H1 (cell line): ENCODE measurements around the gene B4GALT7. TPM values are rescaled to one million over a fixed set of nuclear protein-coding genes. Genes with fewer than 3 reads are reported as not detected.

Experiments used
- BACH1 ChIP-seq: IDR thresholded peaks from 2 replicates; pipeline ENCODE4 v1.6.1; 2012; ENCODE audit warnings: low read length, improper control_type of control experiment
- CBX8 ChIP-seq: fragments of 300-800, 300-1000 bp; sonication (generic); IDR thresholded peaks from 2 replicates; pipeline ENCODE4 v1.7.1; 2016; ENCODE audit warnings: low read depth, low read length, borderline replicate concordance
- CREB1 ChIP-seq: IDR thresholded peaks from 2 replicates; pipeline ENCODE4 v1.6.1; 2012; ENCODE audit warnings: inconsistent platforms
- MAX ChIP-seq: IDR thresholded peaks from 2 replicates; pipeline ENCODE4 v1.6.1; 2012; ENCODE audit warnings: inconsistent platforms
- POU5F1 ChIP-seq: IDR thresholded peaks from 2 replicates; pipeline ENCODE4 v1.6.1; 2011; ENCODE audit warnings: low read depth, mild to moderate bottlenecking, low read length, moderate library complexity
- TAF1 ChIP-seq: IDR thresholded peaks from 2 replicates; pipeline ENCODE4 v1.6.1; 2011; ENCODE audit warnings: mild to moderate bottlenecking, low read depth, low read length
- polyA plus RNA-seq, 7 experiments: library from polyadenylated mRNA; depleted of rRNA in 3 of 7; stranded (reverse) in 5 of 7; unstranded in 2 of 7; fragments of >200 nt in 5 of 7; fragments of 200-250 nt in 2 of 7; gene quantifications; 1 replicate in 5 of 7; 2 replicates in 1 of 7; 4 replicates in 1 of 7; pipeline versions ENCODE4 v1.2.1 to v1.2.3, GENCODE V29; 2011 to 2013; ENCODE audit warnings: missing spikeins in 2 of 7, mixed read lengths in 2 of 7
- total RNA-seq: library from RNA; stranded (reverse); fragmentation: NEBNext Ultra II Directional; extraction: Animal tissue kit (Norgen Biotek cat#: 25700); gene quantifications from 2 replicates; pipeline ENCODE4 v1.2.1, GENCODE V29; 2021
- TF ChIP-seq, protein P1 (sequence below): fragments of 300-600 bp; sonication (generic); IDR thresholded peaks from 2 replicates; pipeline ENCODE4 v1.7.1; 2012; ENCODE audit warnings: low read length, moderate library complexity, mild to moderate bottlenecking, inconsistent platforms; ENCODE audit not compliant: insufficient replicate concordance

Gene B4GALT7
- total and polyA plus RNA-seq, 2 of the 8 experiments (the other 6 are each of a cell fraction or from before 2014, with no cell fraction given): 18.7 to 31.9 TPM

GRCh38 chr5:177568326-177568725 is 31.6 kb upstream of the B4GALT7 start (continued):
- TF ChIP-seq, protein P1, sequence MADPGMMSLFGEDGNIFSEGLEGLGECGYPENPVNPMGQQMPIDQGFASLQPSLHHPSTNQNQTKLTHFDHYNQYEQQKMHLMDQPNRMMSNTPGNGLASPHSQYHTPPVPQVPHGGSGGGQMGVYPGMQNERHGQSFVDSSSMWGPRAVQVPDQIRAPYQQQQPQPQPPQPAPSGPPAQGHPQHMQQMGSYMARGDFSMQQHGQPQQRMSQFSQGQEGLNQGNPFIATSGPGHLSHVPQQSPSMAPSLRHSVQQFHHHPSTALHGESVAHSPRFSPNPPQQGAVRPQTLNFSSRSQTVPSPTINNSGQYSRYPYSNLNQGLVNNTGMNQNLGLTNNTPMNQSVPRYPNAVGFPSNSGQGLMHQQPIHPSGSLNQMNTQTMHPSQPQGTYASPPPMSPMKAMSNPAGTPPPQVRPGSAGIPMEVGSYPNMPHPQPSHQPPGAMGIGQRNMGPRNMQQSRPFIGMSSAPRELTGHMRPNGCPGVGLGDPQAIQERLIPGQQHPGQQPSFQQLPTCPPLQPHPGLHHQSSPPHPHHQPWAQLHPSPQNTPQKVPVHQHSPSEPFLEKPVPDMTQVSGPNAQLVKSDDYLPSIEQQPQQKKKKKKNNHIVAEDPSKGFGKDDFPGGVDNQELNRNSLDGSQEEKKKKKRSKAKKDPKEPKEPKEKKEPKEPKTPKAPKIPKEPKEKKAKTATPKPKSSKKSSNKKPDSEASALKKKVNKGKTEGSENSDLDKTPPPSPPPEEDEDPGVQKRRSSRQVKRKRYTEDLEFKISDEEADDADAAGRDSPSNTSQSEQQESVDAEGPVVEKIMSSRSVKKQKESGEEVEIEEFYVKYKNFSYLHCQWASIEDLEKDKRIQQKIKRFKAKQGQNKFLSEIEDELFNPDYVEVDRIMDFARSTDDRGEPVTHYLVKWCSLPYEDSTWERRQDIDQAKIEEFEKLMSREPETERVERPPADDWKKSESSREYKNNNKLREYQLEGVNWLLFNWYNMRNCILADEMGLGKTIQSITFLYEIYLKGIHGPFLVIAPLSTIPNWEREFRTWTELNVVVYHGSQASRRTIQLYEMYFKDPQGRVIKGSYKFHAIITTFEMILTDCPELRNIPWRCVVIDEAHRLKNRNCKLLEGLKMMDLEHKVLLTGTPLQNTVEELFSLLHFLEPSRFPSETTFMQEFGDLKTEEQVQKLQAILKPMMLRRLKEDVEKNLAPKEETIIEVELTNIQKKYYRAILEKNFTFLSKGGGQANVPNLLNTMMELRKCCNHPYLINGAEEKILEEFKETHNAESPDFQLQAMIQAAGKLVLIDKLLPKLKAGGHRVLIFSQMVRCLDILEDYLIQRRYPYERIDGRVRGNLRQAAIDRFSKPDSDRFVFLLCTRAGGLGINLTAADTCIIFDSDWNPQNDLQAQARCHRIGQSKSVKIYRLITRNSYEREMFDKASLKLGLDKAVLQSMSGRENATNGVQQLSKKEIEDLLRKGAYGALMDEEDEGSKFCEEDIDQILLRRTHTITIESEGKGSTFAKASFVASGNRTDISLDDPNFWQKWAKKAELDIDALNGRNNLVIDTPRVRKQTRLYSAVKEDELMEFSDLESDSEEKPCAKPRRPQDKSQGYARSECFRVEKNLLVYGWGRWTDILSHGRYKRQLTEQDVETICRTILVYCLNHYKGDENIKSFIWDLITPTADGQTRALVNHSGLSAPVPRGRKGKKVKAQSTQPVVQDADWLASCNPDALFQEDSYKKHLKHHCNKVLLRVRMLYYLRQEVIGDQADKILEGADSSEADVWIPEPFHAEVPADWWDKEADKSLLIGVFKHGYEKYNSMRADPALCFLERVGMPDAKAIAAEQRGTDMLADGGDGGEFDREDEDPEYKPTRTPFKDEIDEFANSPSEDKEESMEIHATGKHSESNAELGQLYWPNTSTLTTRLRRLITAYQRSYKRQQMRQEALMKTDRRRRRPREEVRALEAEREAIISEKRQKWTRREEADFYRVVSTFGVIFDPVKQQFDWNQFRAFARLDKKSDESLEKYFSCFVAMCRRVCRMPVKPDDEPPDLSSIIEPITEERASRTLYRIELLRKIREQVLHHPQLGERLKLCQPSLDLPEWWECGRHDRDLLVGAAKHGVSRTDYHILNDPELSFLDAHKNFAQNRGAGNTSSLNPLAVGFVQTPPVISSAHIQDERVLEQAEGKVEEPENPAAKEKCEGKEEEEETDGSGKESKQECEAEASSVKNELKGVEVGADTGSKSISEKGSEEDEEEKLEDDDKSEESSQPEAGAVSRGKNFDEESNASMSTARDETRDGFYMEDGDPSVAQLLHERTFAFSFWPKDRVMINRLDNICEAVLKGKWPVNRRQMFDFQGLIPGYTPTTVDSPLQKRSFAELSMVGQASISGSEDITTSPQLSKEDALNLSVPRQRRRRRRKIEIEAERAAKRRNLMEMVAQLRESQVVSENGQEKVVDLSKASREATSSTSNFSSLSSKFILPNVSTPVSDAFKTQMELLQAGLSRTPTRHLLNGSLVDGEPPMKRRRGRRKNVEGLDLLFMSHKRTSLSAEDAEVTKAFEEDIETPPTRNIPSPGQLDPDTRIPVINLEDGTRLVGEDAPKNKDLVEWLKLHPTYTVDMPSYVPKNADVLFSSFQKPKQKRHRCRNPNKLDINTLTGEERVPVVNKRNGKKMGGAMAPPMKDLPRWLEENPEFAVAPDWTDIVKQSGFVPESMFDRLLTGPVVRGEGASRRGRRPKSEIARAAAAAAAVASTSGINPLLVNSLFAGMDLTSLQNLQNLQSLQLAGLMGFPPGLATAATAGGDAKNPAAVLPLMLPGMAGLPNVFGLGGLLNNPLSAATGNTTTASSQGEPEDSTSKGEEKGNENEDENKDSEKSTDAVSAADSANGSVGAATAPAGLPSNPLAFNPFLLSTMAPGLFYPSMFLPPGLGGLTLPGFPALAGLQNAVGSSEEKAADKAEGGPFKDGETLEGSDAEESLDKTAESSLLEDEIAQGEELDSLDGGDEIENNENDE: no peak
- no peak for TF ChIP-seq BACH1
- TF ChIP-seq POU5F1: no peak
- no peak for TF ChIP-seq CREB1
- TF ChIP-seq CBX8: no peak
- no peak for TF ChIP-seq TAF1
- no peak for TF ChIP-seq MAX
